GM12801 (cell line): ENCODE measurements around the gene GPR32.

Experiments used
- CTCF ChIP-seq: IDR thresholded peaks from one replicate; pipeline ENCODE4 v1.5.1; 2011; ENCODE audit warnings: control low read depth; ENCODE audit not compliant: insufficient read length; ENCODE audit errors: extremely low read depth

The GPR32 gene

GRCh38 chr19:50724522-50725217 lies 45.6 kb upstream of the GPR32 start:
- no peak for TF ChIP-seq CTCF

- TF ChIP-seq CTCF, result no peak
These were observed 44.9 kb upstream of the GPR32 start for GRCh38 chr19:50725218-50725910.

DNA sequence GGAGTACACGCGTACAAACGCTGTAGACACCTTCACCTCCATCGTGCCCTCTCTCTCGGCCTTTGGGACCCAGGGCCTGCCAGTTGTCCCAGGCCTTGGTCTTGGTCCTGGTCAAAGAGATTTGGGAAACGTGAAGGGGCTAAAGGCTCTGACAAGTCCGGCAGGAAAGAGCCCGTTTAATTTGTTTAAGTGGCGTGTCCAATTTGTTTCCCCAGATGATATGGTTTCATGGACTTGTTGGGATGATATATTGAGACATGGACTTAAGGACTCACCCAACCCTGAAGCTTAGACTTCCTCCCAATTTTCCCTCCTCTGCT lies 44.4 kb upstream of the GPR32 start:
- no peak for TF ChIP-seq CTCF

- TF ChIP-seq CTCF, result no peak
These were observed 42.1 kb upstream of the GPR32 start for GRCh38 chr19:50728084-50728737.

GRCh38 chr19:50729894-50730293 lies 40.4 kb upstream of the GPR32 start:
- TF ChIP-seq CTCF, result no peak

DNA sequence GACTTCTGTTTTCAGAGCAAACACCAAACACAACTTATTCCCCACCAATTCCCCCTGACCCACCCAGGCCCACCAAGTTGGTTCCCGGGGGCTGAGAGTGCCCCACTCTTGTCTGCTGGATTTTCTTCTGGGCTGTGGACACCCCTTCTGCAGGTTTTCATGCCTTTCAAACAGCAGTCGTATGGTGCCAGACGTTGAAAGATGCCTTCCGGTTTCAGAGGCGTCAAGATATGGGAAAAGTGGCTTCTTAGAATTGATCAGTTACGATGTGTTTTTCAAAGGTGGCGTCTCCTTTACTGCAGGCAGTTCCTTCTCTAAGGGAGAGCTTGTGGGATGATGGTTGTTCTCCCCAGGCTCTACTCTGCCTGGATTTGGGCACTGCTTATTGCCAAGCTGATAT lies 34.4 kb upstream of the GPR32 start:
- TF ChIP-seq CTCF, result no peak

DNA sequence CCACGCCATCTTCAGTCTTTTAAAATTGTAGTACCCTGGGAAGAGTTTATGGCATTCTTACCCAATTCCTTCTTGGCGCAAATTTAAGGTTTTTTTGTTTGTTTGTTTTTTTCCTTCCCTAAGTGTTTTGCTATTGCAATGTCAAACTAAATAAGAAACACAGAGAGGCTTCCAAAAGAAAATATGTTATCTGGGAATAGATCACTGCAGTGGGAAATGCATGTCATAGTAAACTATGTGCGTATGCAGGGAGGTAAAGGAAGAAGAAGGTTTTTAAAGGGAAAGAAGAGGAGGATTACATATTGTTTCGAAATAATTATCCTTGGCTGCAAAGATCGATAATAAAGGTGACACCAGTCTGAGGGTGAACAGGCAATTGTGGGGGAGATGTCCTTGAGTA lies 33.9 kb upstream of the GPR32 start:
- TF ChIP-seq CTCF, result no peak
